ENCODE measurements around the gene TMEM94.
"Not testable (repeated sequence)": the region's sequence is repeated elsewhere in the genome, so short reads cannot be mapped to it uniquely, and the experiment has no call there.

The TMEM94 gene

GRCh38 chr17:75476271-75476671, 19.8 kb downstream of the TMEM94 start:
- DNase-seq, result peak in 48 of 58 donors; percentile 29 to 92 (median 68)

DNA sequence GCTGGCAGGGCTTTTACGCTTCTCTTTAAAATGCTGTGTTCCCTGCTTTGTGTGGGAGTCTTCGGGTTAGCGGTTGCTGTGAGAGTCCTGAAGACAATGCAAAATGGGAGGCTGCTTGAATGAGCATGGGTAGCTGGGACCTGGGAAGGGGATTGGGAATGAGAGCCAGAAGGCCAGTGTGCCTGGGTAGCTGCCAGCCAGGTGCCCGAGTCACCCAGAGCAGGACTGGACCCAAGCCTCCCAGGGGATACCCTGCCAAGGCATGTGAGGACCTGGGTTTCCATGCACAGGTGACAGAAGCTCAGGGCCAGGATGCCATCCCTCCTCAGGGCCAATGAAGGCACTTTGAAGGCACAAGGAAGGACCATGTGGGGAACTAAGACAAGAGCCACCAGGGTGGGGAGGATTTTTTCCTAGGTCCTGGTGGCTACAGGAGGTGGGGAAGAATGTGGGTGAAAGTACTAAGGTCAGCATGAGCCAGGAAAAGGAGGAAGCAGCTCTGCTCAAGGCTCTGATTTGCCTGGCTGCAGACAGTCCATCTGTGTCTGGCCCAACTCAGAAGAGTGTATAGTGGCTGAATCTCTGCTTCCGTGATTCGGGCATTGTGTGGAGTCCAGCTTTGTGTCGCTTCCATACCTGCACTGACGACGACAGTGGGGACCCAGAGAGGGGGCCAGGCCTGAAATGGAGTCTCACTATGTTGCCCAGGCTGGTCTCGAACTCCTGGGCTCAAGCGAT, 20.5 kb downstream of the TMEM94 start:
- DNase-seq, result peak in 1 of 58 donors; percentile 51

- not testable (repeated sequence) for DNase-seq
Measured at GRCh38 chr17:75477490-75477862, 21.0 kb downstream of the TMEM94 start.

GRCh38 chr17:75478508-75478907, 22.1 kb downstream of the TMEM94 start:
- no peak for DNase-seq

- DNase-seq, result no peak
Measured at GRCh38 chr17:75480281-75480680, 23.8 kb downstream of the TMEM94 start.

DNA sequence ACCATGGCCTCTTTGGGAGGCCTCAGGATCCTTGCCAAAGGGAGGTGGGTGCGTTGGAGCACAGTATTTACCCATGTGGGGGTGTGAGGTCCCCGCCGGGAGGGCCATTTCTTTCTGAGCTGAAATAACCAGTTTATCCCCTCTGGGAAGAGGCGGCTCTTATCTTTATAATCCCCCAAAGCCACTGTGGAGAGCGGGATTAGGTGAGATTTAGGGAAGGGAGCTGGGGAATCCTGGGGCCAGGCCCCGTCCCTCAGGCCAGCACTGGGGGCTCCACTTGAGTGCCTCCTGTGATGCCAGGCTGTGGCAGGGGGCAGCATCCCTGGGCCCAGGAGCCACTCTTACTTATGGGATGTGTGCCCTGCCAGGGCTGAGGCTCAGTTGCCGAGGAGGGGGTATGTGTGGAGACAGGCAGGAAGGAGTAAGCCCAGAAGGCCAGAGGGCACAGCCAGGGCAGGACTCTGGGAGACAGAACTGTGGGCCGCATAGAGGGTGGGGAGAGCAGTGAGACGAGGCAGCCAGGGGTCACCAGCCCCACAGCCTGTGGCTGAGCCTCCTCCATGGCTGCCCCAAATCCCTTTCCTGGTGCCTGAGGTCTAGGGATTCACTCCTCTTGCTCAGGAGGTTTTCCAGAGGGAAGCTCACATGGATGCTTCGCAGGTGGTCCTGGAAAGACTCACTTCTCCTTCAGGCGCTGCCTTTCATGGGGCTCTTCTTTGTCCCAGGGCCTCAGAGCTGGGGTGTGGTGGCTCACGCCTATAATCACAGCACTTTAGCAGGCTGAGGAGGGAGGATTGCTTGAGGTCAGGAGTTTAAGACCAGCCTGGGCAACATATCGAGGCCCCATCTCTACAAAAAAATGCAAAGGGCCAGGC, 25.0 kb downstream of the TMEM94 start:
- no peak for DNase-seq

- no peak for DNase-seq
Measured at GRCh38 chr17:75482098-75482942, 25.9 kb downstream of the TMEM94 start.

- DNase-seq, result no peak
Measured at GRCh38 chr17:75485688-75486087, 29.3 kb downstream of the TMEM94 start.

DNA sequence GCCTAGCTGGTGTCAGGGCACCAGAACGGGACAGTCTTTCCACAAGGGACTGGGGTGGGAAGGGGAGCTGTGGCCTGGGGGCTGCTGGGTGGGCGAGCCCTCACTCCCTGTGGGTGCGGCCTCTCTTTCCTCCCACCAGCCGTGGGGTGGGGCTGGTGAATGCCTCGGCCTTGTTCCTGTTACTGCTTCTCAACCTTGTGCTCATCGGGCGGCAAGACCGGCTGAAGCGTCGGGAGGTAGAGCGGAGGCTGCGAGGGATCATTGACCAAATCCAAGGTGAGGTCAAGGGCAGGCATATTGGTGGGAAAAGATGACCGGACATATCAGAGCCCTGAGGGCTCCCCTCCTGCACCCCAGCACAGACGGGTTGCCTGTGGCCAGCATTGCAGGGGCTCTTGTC, 29.7 kb downstream of the TMEM94 start:
- no peak for DNase-seq

DNA sequence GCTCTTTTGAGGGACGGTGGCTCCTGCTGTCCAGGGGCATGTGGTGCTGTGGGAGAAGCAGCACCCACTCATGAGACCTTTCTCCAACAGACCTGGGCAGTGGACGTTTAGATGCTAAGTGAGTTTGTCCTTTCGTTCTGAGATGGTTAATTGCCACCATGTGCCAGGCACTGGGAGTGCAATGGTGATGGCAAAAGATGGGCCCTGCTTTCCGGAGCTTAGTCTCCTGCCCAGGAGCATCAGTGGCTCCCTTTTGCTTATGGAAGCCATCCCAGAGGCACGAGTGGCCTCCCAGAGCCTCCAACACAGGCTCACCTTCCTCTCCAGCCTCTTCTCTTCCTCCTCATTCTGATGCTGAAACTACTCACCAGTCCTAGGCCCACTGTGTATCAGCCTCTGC, 30.5 kb downstream of the TMEM94 start:
- DNase-seq, result no peak

DNA sequence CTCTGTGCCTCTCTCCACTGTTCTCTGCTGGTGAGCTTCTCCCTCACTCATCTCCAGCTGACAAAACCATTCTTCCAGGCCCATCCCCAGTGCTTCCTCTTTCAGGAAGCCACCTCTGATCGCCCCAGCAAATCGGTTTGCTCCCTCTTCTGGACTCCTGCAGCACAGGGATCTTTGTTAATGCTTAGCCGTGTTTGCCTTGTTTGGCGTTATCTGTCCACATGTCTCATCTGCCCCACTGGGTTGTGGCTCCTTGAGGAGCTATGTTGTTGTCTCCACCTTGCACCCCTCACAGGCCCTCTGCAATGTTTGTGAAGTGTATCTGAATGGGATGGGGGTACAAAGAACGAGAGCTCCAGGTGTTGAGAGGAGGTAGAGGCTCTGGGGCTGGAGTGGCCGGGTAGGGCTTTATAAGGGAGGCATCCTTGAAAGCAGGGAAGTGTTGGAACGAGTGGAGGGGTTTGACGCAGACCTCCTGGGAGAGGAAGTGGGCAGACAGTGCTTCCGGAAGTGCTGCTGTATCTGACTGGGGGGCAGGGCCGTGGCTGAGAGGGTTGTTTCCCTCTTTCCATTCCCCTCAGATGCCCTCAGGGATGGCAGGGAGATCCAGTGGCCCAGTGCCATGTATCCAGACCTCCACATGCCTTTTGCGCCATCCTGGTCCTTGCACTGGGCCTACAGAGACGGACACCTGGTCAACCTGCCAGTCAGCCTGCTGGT, 31.1 kb downstream of the TMEM94 start:
- peak in 2 of 58 donors; percentile 27 to 33 for DNase-seq

- DNase-seq, result no peak
Measured at GRCh38 chr17:75488693-75489510, 32.5 kb downstream of the TMEM94 start.

- DNase-seq, result no peak
Measured at GRCh38 chr17:75489511-75489955, 33.1 kb downstream of the TMEM94 start.

DNA sequence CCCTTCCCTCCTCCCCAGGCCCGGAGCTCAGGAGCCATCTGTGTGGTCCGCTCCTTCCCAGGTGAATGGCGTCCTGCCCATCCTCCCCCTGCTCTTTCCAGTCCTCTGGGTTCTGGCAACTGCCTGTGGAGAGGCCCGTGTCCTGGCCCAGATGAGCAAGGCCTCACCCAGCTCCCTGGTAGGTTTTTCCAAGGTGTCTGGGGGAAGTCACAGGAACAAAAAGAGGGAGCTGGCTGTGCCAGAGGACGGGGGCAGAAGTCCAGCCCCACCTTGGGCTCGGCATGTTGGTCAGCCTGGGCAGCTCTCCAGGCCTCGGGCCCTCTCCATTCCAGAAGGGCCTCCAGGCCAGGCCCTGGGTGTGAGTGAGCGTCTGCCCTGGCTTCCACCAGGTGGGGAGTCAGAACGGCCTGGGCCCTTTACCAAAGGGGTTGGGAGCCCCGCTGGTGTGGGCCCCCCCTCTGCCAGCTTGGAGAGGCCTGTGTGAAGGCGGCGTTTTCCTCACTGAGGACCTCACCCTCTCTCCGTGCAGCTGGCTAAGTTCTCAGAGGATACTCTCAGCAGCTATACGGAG, 33.8 kb downstream of the TMEM94 start:
- DNase-seq, result no peak

GRCh38 chr17:75490953-75491649, 34.7 kb downstream of the TMEM94 start:
- DNase-seq, result no peak

DNA sequence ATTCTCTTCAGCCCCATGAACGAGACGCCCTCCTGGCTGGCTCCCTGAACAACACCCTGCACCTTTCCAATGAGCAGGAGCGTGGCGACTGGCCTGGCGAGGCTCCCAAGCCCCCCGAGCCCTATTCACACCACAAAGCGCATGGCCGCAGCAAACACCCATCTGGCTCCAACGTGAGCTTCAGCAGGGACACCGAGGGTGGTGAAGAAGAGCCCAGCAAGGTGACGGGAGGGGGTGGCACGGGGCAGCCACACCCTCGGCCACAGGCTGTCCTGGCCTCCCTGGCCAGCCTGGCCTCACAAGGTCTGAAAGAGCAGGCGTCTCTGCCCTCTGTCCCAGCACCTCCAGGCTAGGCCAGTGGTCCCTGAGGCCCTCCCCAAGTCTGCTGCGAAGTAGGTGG, 35.2 kb downstream of the TMEM94 start:
- DNase-seq, result no peak

DNA sequence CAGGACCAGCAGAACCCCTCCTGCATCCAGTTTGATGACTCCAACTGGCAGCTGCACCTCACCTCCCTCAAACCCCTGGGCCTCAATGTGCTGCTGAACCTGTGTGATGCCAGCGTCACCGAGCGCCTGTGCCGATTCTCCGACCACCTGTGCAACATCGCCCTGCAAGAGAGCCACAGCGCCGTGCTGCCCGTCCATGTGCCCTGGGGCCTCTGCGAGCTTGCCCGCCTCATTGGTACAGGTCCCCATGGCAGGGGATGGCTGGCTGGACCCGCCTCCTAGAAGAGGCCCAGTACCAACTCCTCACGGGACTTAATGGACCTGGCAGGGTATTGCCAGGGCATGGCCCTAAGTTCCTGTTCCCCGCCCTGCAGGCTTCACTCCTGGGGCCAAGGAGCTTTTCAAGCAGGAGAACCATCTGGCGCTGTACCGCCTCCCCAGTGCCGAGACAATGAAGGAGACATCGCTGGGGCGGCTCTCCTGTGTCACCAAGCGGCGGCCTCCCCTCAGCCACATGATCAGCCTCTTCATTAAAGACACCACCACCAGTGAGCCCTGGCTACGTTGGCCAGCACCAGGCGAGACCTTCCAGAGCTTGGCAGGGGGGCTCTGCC, 36.2 kb downstream of the TMEM94 start:
- no peak for DNase-seq

DNA sequence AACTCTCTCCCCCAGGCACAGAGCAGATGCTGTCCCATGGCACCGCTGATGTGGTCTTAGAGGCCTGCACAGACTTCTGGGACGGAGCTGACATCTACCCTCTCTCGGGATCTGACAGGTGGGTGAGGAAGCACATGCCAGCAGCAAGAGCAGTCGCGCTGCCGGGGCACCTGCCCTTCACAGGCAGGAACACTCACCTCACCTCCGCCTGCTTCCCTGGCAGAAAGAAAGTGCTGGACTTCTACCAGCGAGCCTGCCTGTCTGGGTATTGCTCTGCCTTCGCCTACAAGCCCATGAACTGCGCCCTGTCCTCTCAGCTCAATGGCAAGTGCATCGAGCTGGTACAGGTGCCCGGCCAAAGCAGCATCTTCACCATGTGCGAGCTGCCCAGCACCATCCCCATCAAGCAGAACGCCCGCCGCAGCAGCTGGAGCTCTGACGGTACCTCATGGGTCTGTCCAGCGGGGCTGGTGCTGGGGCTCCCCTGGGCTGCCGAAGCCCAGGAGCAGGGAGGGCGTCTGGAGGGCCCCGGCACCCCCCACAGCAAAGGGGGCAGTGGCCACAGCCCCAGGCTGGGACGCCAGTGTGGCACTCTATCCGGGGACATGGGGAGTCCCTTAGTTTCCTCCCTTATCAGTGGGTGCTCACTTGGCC, 37.2 kb downstream of the TMEM94 start:
- DNase-seq, result no peak
